Measurements from ENCODE around the gene RB1.
A peak's percentile ranks its signal among the peaks of the same experiment; 100 is the strongest.

RB1 gene

DNA sequence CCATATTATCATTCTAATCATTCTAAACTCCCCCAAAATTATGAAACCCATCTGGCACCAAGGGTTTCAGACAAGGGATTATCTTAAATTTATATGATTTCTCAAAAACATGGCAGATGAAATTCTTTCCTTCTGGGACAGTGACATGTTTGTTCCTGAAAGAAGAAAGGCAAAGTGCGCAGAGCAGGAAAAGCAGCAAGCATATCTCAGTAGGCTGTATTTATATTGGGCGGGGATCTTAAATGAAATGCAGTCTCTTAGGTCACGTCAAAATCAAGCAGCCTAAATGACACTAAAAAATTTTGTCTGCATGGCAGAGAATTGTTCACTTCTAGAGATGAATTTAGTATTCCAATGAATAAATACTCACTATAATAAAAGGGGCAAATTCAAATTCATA lies 180.0 kb downstream of the RB1 start:
- no peak overlapping the region for H3K27ac Mint-ChIP-seq
- peaks cover 32% of the 10 kb centered on the region for H3K4me1 Mint-ChIP-seq
- H3K9me3 Mint-ChIP-seq = no peaks in the 10 kb centered on the region
- no peaks in the 10 kb centered on the region for H3K27me3 Mint-ChIP-seq
- H3K4me3 Mint-ChIP-seq = no peak overlapping the region
- H3K36me3 Mint-ChIP-seq = peaks cover 14% of the 10 kb centered on the region

DNA sequence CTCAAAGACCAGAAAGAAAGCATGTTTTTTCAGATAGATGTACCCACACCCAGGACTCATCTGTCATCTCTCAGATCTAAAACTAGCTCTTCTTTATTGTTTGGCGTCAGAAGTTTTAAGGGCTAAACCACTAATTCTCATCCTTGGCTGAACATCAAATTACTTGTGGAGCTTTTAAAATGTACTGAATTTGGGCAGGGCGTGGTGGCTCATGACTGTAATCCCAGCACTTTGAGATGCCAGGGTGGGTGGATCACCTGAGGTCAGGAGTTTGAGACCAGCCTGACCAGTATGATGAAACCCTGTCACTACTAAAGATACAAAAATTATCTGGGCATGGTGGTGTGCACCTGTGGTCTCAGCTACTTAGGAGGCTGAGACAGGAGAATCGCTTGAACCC lies 181.9 kb downstream of the RB1 start:
- H3K27ac Mint-ChIP-seq = peak overlapping the region; percentile 5
- no peaks in the 10 kb centered on the region for H3K9me3 Mint-ChIP-seq
- no peak overlapping the region for H3K4me3 Mint-ChIP-seq
- peaks cover 32% of the 10 kb centered on the region for H3K4me1 Mint-ChIP-seq
- no peaks in the 10 kb centered on the region for H3K27me3 Mint-ChIP-seq
- peaks cover 16% of the 10 kb centered on the region for H3K36me3 Mint-ChIP-seq

DNA sequence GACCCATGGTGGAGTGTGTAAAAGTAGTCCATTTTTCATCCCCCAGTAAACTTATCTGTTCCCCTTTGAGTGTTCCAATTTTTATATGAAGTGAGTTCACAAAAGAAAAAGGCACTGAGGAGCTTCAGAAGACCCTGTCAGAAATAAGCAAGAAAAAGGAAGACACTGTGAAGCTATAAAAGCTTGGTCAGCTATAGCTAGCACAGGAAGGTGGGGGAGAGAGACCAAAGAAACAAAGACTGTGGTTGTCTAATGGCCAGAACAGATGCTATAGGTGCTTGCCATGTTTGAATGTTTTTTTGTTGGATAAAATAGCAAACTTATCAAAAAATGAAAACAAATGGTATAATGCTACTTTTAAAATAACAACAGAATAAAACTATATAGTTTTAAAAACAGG lies 182.8 kb downstream of the RB1 start:
- Mint-ChIP-seq H3K9me3 (no peaks in the 10 kb centered on the region), H3K4me1 (peaks cover 32% of the 10 kb centered on the region), H3K27me3 (no peaks in the 10 kb centered on the region), H3K4me3 (no peak overlapping the region), H3K27ac (peak overlapping the region; percentile 96), H3K36me3 (peaks cover 16% of the 10 kb centered on the region)

DNA sequence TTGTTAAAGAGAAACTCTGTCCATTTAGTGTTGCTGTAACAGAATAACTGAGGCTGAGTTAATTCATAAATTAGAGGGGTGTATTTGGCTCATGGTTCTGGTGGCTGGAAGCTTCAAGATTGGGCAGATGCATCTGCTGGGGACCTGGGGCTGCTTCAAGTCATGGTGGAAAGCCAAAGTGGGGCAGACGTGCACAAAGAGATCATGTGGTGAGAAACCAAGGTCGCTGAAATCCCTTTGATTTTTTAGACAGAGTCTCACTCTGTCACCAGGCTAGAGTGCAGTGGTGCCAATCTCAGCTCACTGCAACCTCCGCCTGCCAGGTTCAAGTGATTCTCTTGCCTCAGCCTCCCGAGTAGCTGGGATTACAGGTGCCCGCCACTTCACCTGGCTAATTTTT lies 183.3 kb downstream of the RB1 start:
- H3K36me3 Mint-ChIP-seq = peaks cover 16% of the 10 kb centered on the region
- peaks cover 32% of the 10 kb centered on the region for H3K4me1 Mint-ChIP-seq
- H3K9me3 Mint-ChIP-seq = no peaks in the 10 kb centered on the region
- H3K4me3 Mint-ChIP-seq = no peak overlapping the region
- peak overlapping the region; percentile 19 for H3K27ac Mint-ChIP-seq
- H3K27me3 Mint-ChIP-seq = no peaks in the 10 kb centered on the region

DNA sequence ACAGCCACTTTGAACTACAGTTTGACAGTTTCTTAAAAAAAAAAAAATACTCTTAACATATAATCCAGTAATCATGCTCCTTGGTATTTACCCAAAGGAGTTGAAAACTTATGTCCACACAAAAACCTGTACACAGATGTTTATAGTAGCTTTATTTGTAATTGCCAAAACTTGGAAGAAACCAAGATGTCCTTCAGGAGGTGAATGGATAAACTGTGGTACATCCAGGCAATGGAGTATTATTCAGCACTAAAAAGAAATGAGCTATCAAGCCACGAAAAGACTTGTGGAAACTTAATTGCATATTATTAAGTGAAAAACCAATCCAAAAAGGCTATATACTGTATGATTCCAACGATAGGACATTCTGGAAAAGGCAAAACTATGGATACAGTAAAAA lies 184.4 kb downstream of the RB1 start:
- Mint-ChIP-seq H3K27me3 (no peaks in the 10 kb centered on the region), H3K4me3 (no peak overlapping the region), H3K4me1 (peaks cover 25% of the 10 kb centered on the region), H3K9me3 (no peaks in the 10 kb centered on the region), H3K36me3 (peaks cover 14% of the 10 kb centered on the region), H3K27ac (no peak overlapping the region)

DNA sequence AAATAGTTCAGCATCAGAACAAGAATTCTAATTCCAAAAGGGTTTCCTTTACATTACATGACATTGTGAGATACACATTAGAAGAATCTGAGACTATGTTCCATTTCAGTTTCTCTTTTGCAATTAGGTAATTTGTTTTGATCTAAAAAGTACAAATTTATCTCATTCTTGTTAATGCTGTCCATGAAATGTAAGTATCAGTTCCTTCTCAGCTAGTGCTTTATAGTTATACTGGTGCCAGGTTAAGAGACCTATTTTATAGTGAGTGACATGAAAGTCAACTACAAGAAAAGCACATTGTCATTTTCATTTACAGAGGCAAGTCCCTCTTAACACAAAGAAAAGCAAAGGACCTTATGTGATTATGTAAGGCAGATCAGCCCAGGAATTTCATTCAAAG lies 185.4 kb downstream of the RB1 start:
- Mint-ChIP-seq H3K4me3 (peak overlapping the region; percentile 56), H3K27me3 (no peaks in the 10 kb centered on the region), H3K9me3 (no peaks in the 10 kb centered on the region), H3K36me3 (peaks cover 11% of the 10 kb centered on the region), H3K4me1 (peaks cover 24% of the 10 kb centered on the region), H3K27ac (peak overlapping the region; percentile 79)

DNA sequence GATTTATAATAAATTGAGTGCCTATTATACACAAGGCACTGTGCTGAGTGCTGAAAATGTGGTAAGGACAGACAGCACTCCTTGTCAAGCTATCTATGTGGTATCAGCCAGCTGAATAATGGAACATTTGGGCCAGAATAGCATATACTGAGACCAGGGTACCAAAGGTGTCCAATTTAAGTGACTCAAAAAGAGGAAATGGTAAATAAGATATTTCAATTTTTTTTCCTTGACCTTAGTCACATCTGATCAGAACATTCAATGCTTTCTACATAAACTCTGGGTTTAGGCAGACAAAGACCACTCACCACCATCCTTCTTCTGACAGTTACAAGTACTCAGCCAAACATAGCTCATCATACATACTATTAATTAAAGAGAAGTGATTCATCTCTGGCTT lies 186.1 kb downstream of the RB1 start:
- Mint-ChIP-seq H3K4me3 (no peak overlapping the region), H3K4me1 (peaks cover 24% of the 10 kb centered on the region), H3K27ac (peak overlapping the region; percentile 57), H3K9me3 (no peaks in the 10 kb centered on the region), H3K27me3 (no peaks in the 10 kb centered on the region), H3K36me3 (peaks cover 11% of the 10 kb centered on the region)

DNA sequence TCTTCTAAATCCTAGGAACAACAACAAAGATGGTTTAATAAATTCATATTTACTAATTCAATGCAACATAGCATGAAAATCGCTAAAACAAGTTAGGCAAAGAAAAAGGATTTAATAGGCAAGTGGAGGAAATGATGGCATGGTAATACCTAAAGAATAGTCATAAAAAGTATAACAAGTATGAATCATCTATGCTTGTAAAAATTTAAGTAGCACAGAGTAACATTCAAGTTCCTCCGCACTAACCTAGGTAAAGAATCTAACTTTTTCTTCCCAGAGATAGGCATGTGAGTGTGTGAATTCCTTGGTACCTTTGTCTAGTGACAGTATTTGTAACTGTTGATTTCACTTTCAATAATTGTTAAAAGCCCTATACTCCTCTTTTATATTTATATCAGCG lies 186.7 kb downstream of the RB1 start:
- Mint-ChIP-seq H3K9me3 (no peaks in the 10 kb centered on the region), H3K4me1 (peaks cover 18% of the 10 kb centered on the region), H3K36me3 (peaks cover 11% of the 10 kb centered on the region), H3K27ac (peak overlapping the region; percentile 57), H3K4me3 (no peak overlapping the region), H3K27me3 (no peaks in the 10 kb centered on the region)

DNA sequence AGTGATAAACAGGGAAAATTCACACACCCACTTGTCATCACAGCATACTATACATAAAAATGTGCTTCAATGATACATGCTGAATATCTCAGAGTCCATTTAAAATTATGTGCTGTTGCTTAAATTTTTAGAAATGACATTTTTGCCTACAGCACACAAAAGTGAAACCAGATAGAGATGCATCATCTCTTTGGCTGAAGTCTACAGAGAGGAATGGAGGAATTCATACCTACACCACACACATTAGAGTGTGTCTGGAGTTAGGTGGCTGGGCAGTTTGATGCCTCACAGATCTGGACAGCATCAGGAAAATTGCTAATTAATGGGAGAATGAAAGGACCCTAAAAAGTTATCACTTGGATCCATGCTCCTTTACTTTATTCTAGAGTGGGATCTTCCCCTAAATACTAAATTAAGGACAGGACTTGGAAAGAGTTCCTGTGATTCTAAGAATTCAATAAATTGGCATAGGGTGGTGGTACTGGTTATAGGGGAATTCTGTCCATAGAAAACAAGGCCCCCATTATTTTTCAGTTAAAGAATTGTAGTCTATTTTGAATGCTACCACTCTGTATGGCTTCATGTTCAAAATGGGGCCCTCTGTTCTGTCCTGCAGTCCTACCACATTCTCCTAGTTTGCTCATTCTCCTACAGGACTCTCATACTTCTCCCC lies 188.0 kb downstream of the RB1 start:
- H3K36me3 Mint-ChIP-seq = peaks cover 9% of the 10 kb centered on the region

DNA sequence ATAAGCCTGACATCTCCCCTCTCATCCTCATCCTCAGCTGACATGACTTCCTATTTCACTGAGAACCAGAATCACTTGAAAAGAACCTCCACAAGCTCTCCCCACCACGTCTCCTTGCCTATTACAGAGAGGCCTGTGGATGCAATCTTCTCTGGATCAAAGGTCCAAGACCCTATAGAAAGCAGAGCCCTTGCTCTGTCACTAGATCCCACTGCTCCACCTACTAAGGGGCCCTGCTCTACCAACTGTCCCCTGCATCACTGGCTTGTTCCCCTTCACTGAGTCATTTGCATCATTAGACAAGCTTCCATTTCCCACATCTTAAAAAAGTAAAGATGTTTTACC lies 188.5 kb downstream of the RB1 start:
- Mint-ChIP-seq H3K9me3 (no peaks in the 10 kb centered on the region), H3K27ac (no peak overlapping the region), H3K36me3 (peaks cover 7% of the 10 kb centered on the region), H3K27me3 (no peaks in the 10 kb centered on the region), H3K4me1 (peaks cover 6% of the 10 kb centered on the region), H3K4me3 (no peak overlapping the region)

More for the DNA sequence above, 188.0 kb downstream of the RB1 start:
- H3K27ac Mint-ChIP-seq = no peak overlapping the region
- H3K27me3 Mint-ChIP-seq = no peaks in the 10 kb centered on the region
- H3K4me3 Mint-ChIP-seq = no peak overlapping the region
- H3K9me3 Mint-ChIP-seq = no peaks in the 10 kb centered on the region
- H3K4me1 Mint-ChIP-seq = peaks cover 9% of the 10 kb centered on the region

DNA sequence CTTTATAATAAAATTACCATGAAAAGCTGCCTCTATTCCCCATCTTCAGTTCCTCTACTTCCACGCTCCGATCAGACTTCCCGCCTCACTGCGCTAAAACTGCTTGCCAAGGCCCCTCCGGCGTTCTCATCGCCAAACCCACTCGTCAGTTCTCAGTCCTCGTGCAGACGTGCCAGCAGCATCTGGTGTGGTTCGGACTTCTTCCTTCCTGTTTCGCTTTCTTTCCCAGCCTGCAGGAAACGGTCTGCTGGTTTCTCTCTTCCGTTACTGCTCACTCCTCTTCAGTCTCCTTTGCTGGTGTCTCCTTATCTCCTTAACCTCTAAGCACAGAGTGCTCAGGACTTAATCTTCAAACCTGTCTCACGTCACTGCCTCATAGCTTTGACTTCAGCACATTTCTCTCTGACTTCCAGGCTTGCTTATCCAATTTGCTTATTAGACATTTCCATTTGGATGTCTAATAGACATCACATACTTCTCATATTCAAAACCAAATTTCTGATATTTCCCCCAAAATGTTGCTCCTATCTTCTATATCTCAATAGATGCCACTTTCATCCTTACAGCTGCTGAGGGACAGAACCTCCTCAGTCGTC lies 189.0 kb downstream of the RB1 start:
- Mint-ChIP-seq H3K9me3 (no peaks in the 10 kb centered on the region), H3K4me1 (peaks cover 2% of the 10 kb centered on the region), H3K4me3 (no peak overlapping the region), H3K36me3 (peaks cover 3% of the 10 kb centered on the region), H3K27me3 (no peaks in the 10 kb centered on the region), H3K27ac (no peak overlapping the region)

DNA sequence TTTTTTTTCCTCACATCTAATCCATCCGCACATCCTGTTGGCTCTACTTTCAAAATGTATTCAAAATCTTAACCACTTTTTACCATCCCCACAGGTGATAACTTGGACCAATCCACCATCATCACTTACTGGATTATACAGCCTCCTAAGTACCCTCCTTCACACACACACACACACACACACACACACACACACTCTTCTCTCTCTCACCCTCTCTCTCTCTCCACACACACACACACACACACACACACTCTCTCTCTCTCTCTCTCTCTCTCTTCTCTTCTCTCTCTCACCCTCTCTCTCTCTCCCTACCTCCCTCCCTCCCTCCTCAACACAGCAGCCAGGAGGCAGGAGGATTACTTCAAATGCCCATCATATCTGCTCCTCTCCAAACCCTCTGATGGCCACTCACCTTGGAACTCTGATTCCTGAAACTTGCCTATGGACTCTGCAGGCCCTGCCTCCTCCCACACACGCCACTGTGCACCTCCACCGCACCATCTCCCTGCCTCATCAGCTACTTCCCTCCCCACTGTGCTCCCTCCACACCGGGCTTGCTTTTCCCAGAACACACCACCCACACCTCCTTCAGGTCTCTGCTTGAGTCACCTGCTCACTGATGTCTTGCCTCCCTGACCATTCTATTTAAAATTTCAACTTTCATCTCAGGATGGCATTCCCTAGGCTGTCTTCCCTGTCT lies 189.7 kb downstream of the RB1 start:
- Mint-ChIP-seq H3K4me3 (no peak overlapping the region), H3K9me3 (no peaks in the 10 kb centered on the region), H3K27ac (no peak overlapping the region), H3K27me3 (no peaks in the 10 kb centered on the region), H3K4me1 (no peaks in the 10 kb centered on the region), H3K36me3 (peaks cover 3% of the 10 kb centered on the region)

DNA sequence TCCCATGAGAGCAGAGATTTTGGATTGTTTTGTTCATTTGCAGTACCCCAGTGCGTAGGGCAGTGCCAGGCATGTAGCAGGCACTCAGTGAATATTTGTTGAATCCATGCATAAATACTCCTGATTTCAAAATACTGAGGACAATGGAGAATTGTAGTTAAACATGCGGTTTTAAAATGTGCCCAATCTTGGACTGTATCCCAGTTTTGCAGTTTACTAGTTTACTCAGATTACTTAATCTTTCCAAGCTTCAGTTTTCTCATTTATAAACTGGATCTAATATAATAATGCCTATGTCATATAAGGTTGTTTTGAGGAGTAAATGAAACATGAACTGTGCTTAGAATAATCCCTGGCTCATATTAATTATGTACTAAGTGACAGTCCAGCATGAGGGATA lies 190.3 kb downstream of the RB1 start:
- H3K27ac Mint-ChIP-seq = no peak overlapping the region
- peaks cover 3% of the 10 kb centered on the region for H3K36me3 Mint-ChIP-seq
- no peaks in the 10 kb centered on the region for H3K27me3 Mint-ChIP-seq
- H3K9me3 Mint-ChIP-seq = no peaks in the 10 kb centered on the region
- H3K4me1 Mint-ChIP-seq = peaks cover 4% of the 10 kb centered on the region
- no peak overlapping the region for H3K4me3 Mint-ChIP-seq

DNA sequence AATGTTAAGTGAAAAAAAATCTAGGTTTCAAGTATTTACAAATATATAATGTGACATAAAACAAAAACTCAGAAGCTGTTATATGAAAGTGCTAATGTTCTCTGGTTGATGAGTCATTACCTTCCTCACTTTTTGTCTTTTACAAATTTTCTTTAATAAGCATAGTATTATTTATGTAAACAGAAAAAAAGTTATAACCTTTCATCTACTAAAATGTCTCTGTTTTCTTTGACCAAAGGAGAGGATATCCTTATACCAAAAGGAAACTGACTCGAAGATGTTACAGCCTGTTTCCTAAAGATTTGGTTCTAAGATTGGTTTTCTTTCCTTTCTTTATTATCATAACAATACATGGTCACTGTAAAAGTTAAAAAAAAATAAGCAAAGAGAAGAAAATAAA lies 191.3 kb downstream of the RB1 start:
- H3K9me3 Mint-ChIP-seq = no peaks in the 10 kb centered on the region
- H3K36me3 Mint-ChIP-seq = no peaks in the 10 kb centered on the region
- no peaks in the 10 kb centered on the region for H3K27me3 Mint-ChIP-seq
- peaks cover 6% of the 10 kb centered on the region for H3K4me1 Mint-ChIP-seq
- H3K4me3 Mint-ChIP-seq = no peak overlapping the region
- no peak overlapping the region for H3K27ac Mint-ChIP-seq

DNA sequence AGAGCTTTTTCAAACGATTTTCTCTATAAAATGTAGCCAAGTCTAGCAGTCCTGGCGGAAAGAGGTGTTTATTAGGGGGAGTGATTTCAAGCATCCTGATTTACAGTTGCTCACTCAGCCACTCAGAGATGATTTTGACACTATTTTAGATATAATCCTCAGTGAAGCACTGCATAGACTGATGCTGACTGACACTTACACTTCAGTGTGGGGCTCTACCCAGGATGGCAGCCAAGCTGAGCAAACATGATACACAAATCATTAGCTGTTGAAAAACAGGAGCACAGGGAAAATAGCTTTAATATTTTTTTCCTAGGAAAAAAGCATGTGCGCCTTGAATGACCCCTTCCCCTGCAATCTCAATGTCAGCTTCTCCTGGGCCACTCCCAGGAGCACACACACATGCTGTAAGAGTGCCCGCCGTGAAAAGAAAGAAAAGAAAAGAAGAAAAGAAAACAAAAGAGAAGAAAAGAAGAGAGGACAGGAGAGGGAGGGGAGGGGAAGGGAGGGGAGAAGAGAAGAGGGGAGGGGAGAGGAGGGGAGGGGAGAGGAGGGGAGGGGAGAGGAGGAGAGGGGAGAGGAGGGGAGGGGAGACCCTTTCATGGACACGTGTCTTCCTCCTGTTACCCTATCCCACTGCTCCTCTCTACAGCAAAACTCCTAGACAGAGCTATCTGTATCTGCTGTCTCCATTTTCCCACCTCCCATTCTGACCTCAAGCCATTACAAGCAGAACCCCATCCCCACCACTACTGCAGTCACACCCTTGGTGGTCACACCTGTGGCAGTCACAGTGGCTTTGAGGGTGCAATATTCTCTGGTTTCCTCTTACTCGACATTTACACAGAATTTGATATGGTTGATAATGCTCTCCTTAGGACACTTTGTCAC lies 193.0 kb downstream of the RB1 start:
- H3K9me3 Mint-ChIP-seq = no peaks in the 10 kb centered on the region
- H3K36me3 Mint-ChIP-seq = no peaks in the 10 kb centered on the region
- H3K4me3 Mint-ChIP-seq = peak overlapping the region; percentile 31
- H3K27ac Mint-ChIP-seq = peak overlapping the region; percentile 60
- no peaks in the 10 kb centered on the region for H3K27me3 Mint-ChIP-seq
- H3K4me1 Mint-ChIP-seq = peaks cover 17% of the 10 kb centered on the region

DNA sequence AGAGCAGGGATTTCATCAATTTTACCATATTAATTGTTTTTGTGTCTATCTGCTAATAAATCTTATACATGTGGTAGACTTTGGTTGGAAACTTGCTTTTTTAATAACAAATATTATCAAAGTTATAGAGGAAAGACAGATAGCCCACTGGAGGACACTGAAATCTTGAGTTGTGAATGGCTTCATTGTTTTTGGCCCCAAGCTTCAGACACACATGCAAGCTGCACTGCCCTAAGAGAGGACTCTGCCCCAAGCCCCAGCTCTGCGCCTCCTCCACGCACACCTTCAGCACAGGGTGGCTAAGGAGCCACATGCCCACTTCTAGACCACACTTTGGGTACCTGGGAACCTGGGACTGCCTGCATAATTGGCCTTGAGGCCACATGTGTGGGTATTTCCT lies 194.1 kb downstream of the RB1 start:
- Mint-ChIP-seq H3K4me3 (no peak overlapping the region), H3K9me3 (no peaks in the 10 kb centered on the region), H3K36me3 (no peaks in the 10 kb centered on the region), H3K27me3 (no peaks in the 10 kb centered on the region), H3K27ac (no peak overlapping the region), H3K4me1 (peaks cover 23% of the 10 kb centered on the region)
